CD4-positive, CD25-positive, alpha-beta regulatory T cell (primary cell): Measurements from ENCODE around the gene KRTAP9-6. TPM values are rescaled to one million over a fixed set of nuclear protein-coding genes. Genes with fewer than 3 reads are reported as not detected.

Experiments used
- ATAC-seq, 2 donors: fragments of 150-1000 bp; cut with Tn5 transposase; one replicate each; pipeline ENCODE4 v1.10.0; 2021; ENCODE audit warnings: low read depth in 2 of 2, moderate number of reproducible peaks in 2 of 2, moderate library complexity in 1 of 2
- DNase-seq, 3 donors: peaks; one replicate each; pipeline versions ENCODE4 v3.0.0 to v3.0.0-alpha.2; 2012 to 2022; ENCODE audit warnings: mixed read lengths in 1 of 3
- H3K27ac ChIP-seq: one replicate; pipeline ENCODE4 v1.7.0; 2013; ENCODE audit warnings: mild to moderate bottlenecking, low read length; ENCODE audit not compliant: insufficient read depth, poor library complexity, severe bottlenecking
- H3K27me3 ChIP-seq: one replicate; pipeline ENCODE4 v1.7.0; 2013; ENCODE audit warnings: low read length; ENCODE audit not compliant: control insufficient read depth, insufficient read depth
- H3K36me3 ChIP-seq: one replicate; pipeline ENCODE4 v1.7.0; 2013; ENCODE audit warnings: mild to moderate bottlenecking, low read length, moderate library complexity; ENCODE audit not compliant: control insufficient read depth, insufficient read depth
- H3K4me1 ChIP-seq: 2 replicates; pipeline ENCODE4 v1.7.0; 2013; ENCODE audit warnings: mild to moderate bottlenecking, low read length; ENCODE audit not compliant: insufficient read depth, control insufficient read depth, poor library complexity, severe bottlenecking
- H3K4me3 ChIP-seq: one replicate; pipeline ENCODE4 v1.7.0; 2013; ENCODE audit warnings: low read depth, mild to moderate bottlenecking, low read length, moderate library complexity
- H3K9me3 ChIP-seq, 2 experiments: 1 replicate in 1 of 2; 2 replicates in 1 of 2; pipeline ENCODE4 v1.7.0; 2013; ENCODE audit warnings: low read length in 2 of 2, mild to moderate bottlenecking in 1 of 2, moderate library complexity in 1 of 2; ENCODE audit not compliant: control insufficient read depth in 2 of 2
- H3K27ac Mint-ChIP-seq, 3 donors: one replicate each; pipeline ENCODE4 v1.8.0; 2020 to 2022; ENCODE audit warnings: mild to moderate bottlenecking in 3 of 3, mixed read lengths in 3 of 3, moderate library complexity in 2 of 3
- H3K27me3 Mint-ChIP-seq: one replicate; pipeline ENCODE4 v1.8.0; 2022; ENCODE audit warnings: mild to moderate bottlenecking, mixed read lengths
- H3K36me3 Mint-ChIP-seq: one replicate; pipeline ENCODE4 v1.8.0; 2020; ENCODE audit warnings: mixed read lengths
- H3K4me1 Mint-ChIP-seq, 4 donors: one replicate each; pipeline ENCODE4 v1.8.0; 2020 to 2022; ENCODE audit warnings: mixed read lengths in 4 of 4, mild to moderate bottlenecking in 1 of 4
- H3K4me3 Mint-ChIP-seq, 4 donors: one replicate each; pipeline ENCODE4 v1.8.0; 2020 to 2022; ENCODE audit warnings: mild to moderate bottlenecking in 4 of 4, mixed read lengths in 4 of 4, moderate library complexity in 3 of 4
- H3K9me3 Mint-ChIP-seq, 7 donors: one replicate each; pipeline ENCODE4 v1.8.0; 2020 to 2022; ENCODE audit warnings: mixed read lengths in 7 of 7, mild to moderate bottlenecking in 3 of 7, moderate library complexity in 2 of 7
- polyA plus RNA-seq, 4 donors: library from polyadenylated mRNA; unstranded; fragments of 300-500 nt; fragmentation: Illumina TruSeq; gene quantifications; one replicate each; pipeline ENCODE4 v1.2.3, GENCODE V29; 2021
- total RNA-seq: library from RNA; stranded (reverse); gene quantifications from one replicate; pipeline ENCODE4 v1.2.3, GENCODE V29; 2022

KRTAP9-6 gene
- total and polyA plus RNA-seq, 5 donors from 2014 or later = not detected

DNA sequence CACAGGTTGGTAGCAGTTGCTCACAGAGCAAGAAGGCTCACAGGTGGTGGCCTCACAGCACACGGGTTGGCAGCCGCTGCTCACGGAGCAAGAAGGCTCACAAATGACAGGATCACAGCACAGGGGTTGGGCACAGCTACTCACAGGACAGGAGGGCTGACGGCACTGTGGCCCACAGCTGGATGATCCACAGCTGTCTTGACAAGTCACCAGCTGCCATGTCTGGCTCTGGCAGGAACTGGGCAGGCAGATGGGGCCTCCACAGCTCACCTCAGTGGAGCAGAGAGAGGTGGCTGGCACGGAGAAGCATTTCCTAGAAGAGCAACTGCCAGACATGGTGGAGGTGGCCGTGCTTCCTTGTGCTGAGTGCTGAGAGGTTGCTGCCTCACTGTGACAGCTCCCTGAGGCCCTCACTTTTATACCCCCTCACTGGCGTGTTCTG, 43.8 kb downstream of the KRTAP9-6 start, which contains the start of gene KRTAP16-1:
Gene KRTAP16-1, minus strand, starts transcription at position 392 of the 442 bp plus-strand sequence. Its CDS starts 56 bp downstream, at position 336.
- ATAC-seq (peak in 1 of 2 donors; percentile 29), DNase-seq (peak in 2 of 3 donors; percentile 22 to 89)
- Histone ChIP-seq H3K9me3 (no peaks in the 10 kb centered on the region), H3K36me3 (no peaks in the 10 kb centered on the region), H3K4me1 (peaks cover 55% of the 10 kb centered on the region), H3K27ac (peak within 1 kb of the TSS; percentile 83), H3K27me3 (no peaks in the 10 kb centered on the region), H3K4me3 (peak within 1 kb of the TSS; percentile 49)
- H3K9me3 Mint-ChIP-seq = peaks cover 0 to 2% (median 0%) of the 10 kb centered on the region in 7 donors
- peaks cover 9% of the 10 kb centered on the region for H3K36me3 Mint-ChIP-seq
- H3K27me3 Mint-ChIP-seq = no peaks in the 10 kb centered on the region
- peaks cover 25 to 79% (median 54%) of the 10 kb centered on the region in 4 donors for H3K4me1 Mint-ChIP-seq
- H3K4me3 Mint-ChIP-seq = peak within 1 kb of the TSS; percentile 82 to 88 (median 84)
- peak within 1 kb of the TSS; percentile 99 for H3K27ac Mint-ChIP-seq

DNA sequence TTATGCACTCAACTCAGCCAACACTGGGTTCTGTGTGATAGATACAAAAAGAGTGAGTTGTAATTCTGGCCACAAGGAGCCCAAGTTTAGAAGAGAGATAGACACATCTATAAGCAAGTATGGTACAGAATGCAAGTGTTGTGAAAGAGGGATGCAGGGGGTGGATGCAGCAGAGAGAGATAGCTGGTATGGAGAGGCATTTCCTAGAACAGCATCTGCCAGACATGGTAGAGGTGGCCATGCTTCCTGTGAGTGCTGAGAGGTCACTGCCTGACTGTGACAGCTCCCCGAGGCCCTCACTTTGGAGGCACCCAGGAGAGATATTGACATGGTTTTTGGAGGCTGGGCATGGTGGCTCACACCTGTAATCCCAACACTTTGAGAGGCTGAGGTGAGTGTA, 45.9 kb downstream of the KRTAP9-6 start:
- Histone ChIP-seq H3K4me3 (no peak overlapping the region), H3K4me1 (peaks cover 52% of the 10 kb centered on the region), H3K27me3 (no peaks in the 10 kb centered on the region), H3K36me3 (no peaks in the 10 kb centered on the region), H3K9me3 (no peaks in the 10 kb centered on the region), H3K27ac (no peak overlapping the region)
- peaks cover 0 to 2% (median 0%) of the 10 kb centered on the region in 7 donors for H3K9me3 Mint-ChIP-seq
- peaks cover 25 to 70% (median 46%) of the 10 kb centered on the region in 4 donors for H3K4me1 Mint-ChIP-seq
- peaks cover 8% of the 10 kb centered on the region for H3K27me3 Mint-ChIP-seq
- ATAC-seq = no peak
- H3K27ac Mint-ChIP-seq = peak overlapping the region; percentile 85 to 99 (median 94)
- H3K36me3 Mint-ChIP-seq = peaks cover 9% of the 10 kb centered on the region
- H3K4me3 Mint-ChIP-seq = peak overlapping the region in 1 of 4 donors; percentile 16
- DNase-seq = peak in 1 of 3 donors; percentile 71

DNA sequence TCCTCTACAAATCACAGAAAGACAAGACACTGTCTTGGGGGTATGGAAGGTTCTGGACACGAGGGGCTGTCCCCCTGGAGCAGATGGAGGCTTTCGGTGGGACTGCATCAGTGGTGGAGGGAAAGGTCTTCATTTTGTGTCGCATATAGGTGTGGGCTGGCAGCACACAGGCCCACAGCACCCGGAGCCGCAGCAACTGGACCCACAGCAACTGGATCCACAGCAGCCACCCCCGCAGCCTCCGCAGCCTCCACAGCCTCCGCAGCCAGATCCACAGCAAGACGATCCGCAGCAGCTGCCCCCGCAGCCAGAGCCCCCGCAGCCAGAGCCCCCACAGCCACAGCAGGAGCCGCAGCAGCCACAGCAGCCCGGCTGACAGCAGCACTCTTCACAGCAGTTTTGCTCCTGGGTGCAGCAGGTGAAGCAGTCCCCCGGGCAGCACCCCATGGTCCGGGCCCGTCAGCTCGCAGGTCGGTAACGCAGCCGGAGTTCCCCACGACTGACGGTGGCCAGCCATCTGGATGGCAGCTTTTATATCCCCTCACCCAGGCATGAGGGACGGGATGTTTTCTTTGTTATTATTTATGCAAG, 50.1 kb downstream of the KRTAP9-6 start, which contains the start of gene KRTAP17-1:
Gene KRTAP17-1, minus strand, starts transcription at position 507 of the 591 bp plus-strand sequence. Its CDS starts 60 bp downstream, at position 447.
- H3K4me3 Mint-ChIP-seq = no peak within 1 kb of the TSS
- Histone ChIP-seq H3K27me3 (no peaks in the 10 kb centered on the region), H3K9me3 (no peaks in the 10 kb centered on the region), H3K4me3 (no peak within 1 kb of the TSS), H3K4me1 (peaks cover 13% of the 10 kb centered on the region), H3K27ac (no peak within 1 kb of the TSS), H3K36me3 (no peaks in the 10 kb centered on the region)
- peaks cover 9% of the 10 kb centered on the region for H3K36me3 Mint-ChIP-seq
- peaks cover 5 to 32% (median 11%) of the 10 kb centered on the region in 4 donors for H3K4me1 Mint-ChIP-seq
- DNase-seq (no peak), ATAC-seq (no peak)
- no peak within 1 kb of the TSS for H3K27ac Mint-ChIP-seq
- H3K9me3 Mint-ChIP-seq = peaks cover 0 to 10% (median 4%) of the 10 kb centered on the region in 7 donors
- H3K27me3 Mint-ChIP-seq = peaks cover 8% of the 10 kb centered on the region

Other genes starting within 250 kb of the KRTAP9-6 start
Only the 30 nearest of the 40 such genes appear.
- not detected for gene KRTAP2-4, start 199.5 kb upstream of the KRTAP9-6 start, total RNA-seq
- not detected for gene KRTAP2-4, start 199.5 kb upstream of the KRTAP9-6 start, polyA plus RNA-seq
- not detected for gene KRTAP4-7, start 181.2 kb upstream of the KRTAP9-6 start, total RNA-seq
- not detected for gene KRTAP4-7, start 181.2 kb upstream of the KRTAP9-6 start, polyA plus RNA-seq
- not detected for gene KRTAP4-8, start 167.2 kb upstream of the KRTAP9-6 start, total RNA-seq
- gene KRTAP4-8, start 167.2 kb upstream of the KRTAP9-6 start, polyA plus RNA-seq = not detected
- not detected for gene KRTAP4-16, start 163.2 kb upstream of the KRTAP9-6 start, total RNA-seq
- gene KRTAP4-16, start 163.2 kb upstream of the KRTAP9-6 start, polyA plus RNA-seq = not detected
- not detected for gene KRTAP4-9, start 160.0 kb upstream of the KRTAP9-6 start, total RNA-seq
- not detected for gene KRTAP4-9, start 160.0 kb upstream of the KRTAP9-6 start, polyA plus RNA-seq
- not detected for gene KRTAP4-11, start 147.0 kb upstream of the KRTAP9-6 start, total RNA-seq
- not detected for gene KRTAP4-11, start 147.0 kb upstream of the KRTAP9-6 start, polyA plus RNA-seq
- not detected for gene KRTAP4-12, start 141.2 kb upstream of the KRTAP9-6 start, total RNA-seq
- gene KRTAP4-12, start 141.2 kb upstream of the KRTAP9-6 start, polyA plus RNA-seq = not detected
- gene KRTAP4-6, start 124.8 kb upstream of the KRTAP9-6 start, total RNA-seq = not detected
- not detected for gene KRTAP4-6, start 124.8 kb upstream of the KRTAP9-6 start, polyA plus RNA-seq
- not detected for gene KRTAP4-5, start 115.6 kb upstream of the KRTAP9-6 start, total RNA-seq
- gene KRTAP4-5, start 115.6 kb upstream of the KRTAP9-6 start, polyA plus RNA-seq = not detected
- gene KRTAP4-4, start 104.6 kb upstream of the KRTAP9-6 start, total RNA-seq = not detected
- not detected for gene KRTAP4-4, start 104.6 kb upstream of the KRTAP9-6 start, polyA plus RNA-seq
- gene KRTAP4-3, start 97.2 kb upstream of the KRTAP9-6 start, total RNA-seq = not detected
- gene KRTAP4-3, start 97.2 kb upstream of the KRTAP9-6 start, polyA plus RNA-seq = not detected
- not detected for gene KRTAP4-2, start 87.2 kb upstream of the KRTAP9-6 start, total RNA-seq
- gene KRTAP4-2, start 87.2 kb upstream of the KRTAP9-6 start, polyA plus RNA-seq = not detected
- gene KRTAP4-1, start 80.5 kb upstream of the KRTAP9-6 start, total RNA-seq = not detected
- not detected for gene KRTAP4-1, start 80.5 kb upstream of the KRTAP9-6 start, polyA plus RNA-seq
- not detected for gene KRTAP9-1, start 75.5 kb upstream of the KRTAP9-6 start, total RNA-seq
- gene KRTAP9-1, start 75.5 kb upstream of the KRTAP9-6 start, polyA plus RNA-seq = not detected
- gene KRTAP9-2, start 38.7 kb upstream of the KRTAP9-6 start, total RNA-seq = not detected
- not detected for gene KRTAP9-2, start 38.7 kb upstream of the KRTAP9-6 start, polyA plus RNA-seq
- not detected for gene KRTAP9-3, start 32.9 kb upstream of the KRTAP9-6 start, total RNA-seq
- gene KRTAP9-3, start 32.9 kb upstream of the KRTAP9-6 start, polyA plus RNA-seq = not detected
- gene KRTAP9-8, start 27.4 kb upstream of the KRTAP9-6 start, total RNA-seq = not detected
- gene KRTAP9-8, start 27.4 kb upstream of the KRTAP9-6 start, polyA plus RNA-seq = not detected
- gene KRTAP9-4, start 15.7 kb upstream of the KRTAP9-6 start, total RNA-seq = not detected
- gene KRTAP9-4, start 15.7 kb upstream of the KRTAP9-6 start, polyA plus RNA-seq = not detected
- gene KRTAP9-9, start 10.0 kb upstream of the KRTAP9-6 start, total RNA-seq = not detected
- not detected for gene KRTAP9-9, start 10.0 kb upstream of the KRTAP9-6 start, polyA plus RNA-seq
- not detected for gene KRTAP9-7, start 10.3 kb downstream of the KRTAP9-6 start, total RNA-seq
- gene KRTAP9-7, start 10.3 kb downstream of the KRTAP9-6 start, polyA plus RNA-seq = not detected
- gene KRTAP29-1, start 37.5 kb downstream of the KRTAP9-6 start, total RNA-seq = not detected
- gene KRTAP29-1, start 37.5 kb downstream of the KRTAP9-6 start, polyA plus RNA-seq = under 1 TPM in 1 of 4 donors, not detected in 3; 0.63 TPM
- 0.42 TPM for gene KRTAP16-1, start 43.9 kb downstream of the KRTAP9-6 start, total RNA-seq
- under 1 TPM in 1 of 4 donors, not detected in 3; 0.17 TPM for gene KRTAP16-1, start 43.9 kb downstream of the KRTAP9-6 start, polyA plus RNA-seq
- not detected for gene KRTAP17-1, start 50.3 kb downstream of the KRTAP9-6 start, total RNA-seq
- not detected for gene KRTAP17-1, start 50.3 kb downstream of the KRTAP9-6 start, polyA plus RNA-seq
- not detected for gene KRT33A, start 85.5 kb downstream of the KRTAP9-6 start, total RNA-seq
- gene KRT33A, start 85.5 kb downstream of the KRTAP9-6 start, polyA plus RNA-seq = not detected
- not detected for gene KRT33B, start 104.4 kb downstream of the KRTAP9-6 start, total RNA-seq
- not detected for gene KRT33B, start 104.4 kb downstream of the KRTAP9-6 start, polyA plus RNA-seq
- not detected for gene KRT34, start 116.9 kb downstream of the KRTAP9-6 start, total RNA-seq
- not detected for gene KRT34, start 116.9 kb downstream of the KRTAP9-6 start, polyA plus RNA-seq
- gene KRT31, start 132.2 kb downstream of the KRTAP9-6 start, total RNA-seq = not detected
- not detected for gene KRT31, start 132.2 kb downstream of the KRTAP9-6 start, polyA plus RNA-seq
- gene KRT37, start 159.2 kb downstream of the KRTAP9-6 start, total RNA-seq = not detected
- gene KRT37, start 159.2 kb downstream of the KRTAP9-6 start, polyA plus RNA-seq = not detected
- gene KRT38, start 175.6 kb downstream of the KRTAP9-6 start, total RNA-seq = not detected
- gene KRT38, start 175.6 kb downstream of the KRTAP9-6 start, polyA plus RNA-seq = not detected
- not detected for gene KRT32, start 202.0 kb downstream of the KRTAP9-6 start, total RNA-seq
- gene KRT32, start 202.0 kb downstream of the KRTAP9-6 start, polyA plus RNA-seq = not detected